Measurements from ENCODE around the gene HLA-DOB.

- TF ChIP-seq, protein P1, sequence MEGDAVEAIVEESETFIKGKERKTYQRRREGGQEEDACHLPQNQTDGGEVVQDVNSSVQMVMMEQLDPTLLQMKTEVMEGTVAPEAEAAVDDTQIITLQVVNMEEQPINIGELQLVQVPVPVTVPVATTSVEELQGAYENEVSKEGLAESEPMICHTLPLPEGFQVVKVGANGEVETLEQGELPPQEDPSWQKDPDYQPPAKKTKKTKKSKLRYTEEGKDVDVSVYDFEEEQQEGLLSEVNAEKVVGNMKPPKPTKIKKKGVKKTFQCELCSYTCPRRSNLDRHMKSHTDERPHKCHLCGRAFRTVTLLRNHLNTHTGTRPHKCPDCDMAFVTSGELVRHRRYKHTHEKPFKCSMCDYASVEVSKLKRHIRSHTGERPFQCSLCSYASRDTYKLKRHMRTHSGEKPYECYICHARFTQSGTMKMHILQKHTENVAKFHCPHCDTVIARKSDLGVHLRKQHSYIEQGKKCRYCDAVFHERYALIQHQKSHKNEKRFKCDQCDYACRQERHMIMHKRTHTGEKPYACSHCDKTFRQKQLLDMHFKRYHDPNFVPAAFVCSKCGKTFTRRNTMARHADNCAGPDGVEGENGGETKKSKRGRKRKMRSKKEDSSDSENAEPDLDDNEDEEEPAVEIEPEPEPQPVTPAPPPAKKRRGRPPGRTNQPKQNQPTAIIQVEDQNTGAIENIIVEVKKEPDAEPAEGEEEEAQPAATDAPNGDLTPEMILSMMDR (IDR thresholded peaks at IDR 0.05; ENCODE audit: low read depth, low read length), result no peak
- no peak for TF ChIP-seq POLR2A (IDR thresholded peaks at IDR 0.05; ENCODE audit: extremely low read depth, insufficient read length)
- TF ChIP-seq, protein P2, sequence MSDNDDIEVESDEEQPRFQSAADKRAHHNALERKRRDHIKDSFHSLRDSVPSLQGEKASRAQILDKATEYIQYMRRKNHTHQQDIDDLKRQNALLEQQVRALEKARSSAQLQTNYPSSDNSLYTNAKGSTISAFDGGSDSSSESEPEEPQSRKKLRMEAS (IDR thresholded peaks at IDR 0.05; ENCODE audit: low read depth, low read length), result no peak
These were observed 2.1 kb upstream of the HLA-DOB start for GRCh38 chr6:32818867-32819266.
